GM12878 (cell line): Measurements from ENCODE around the gene EMSY. TPM values are rescaled to one million over a fixed set of nuclear protein-coding genes. Genes with fewer than 3 reads are reported as not detected.

Experiments used
- ATAC-seq: fragments of 200-7000 bp; cut with Tn5 transposase; 3 replicates; pipeline ENCODE4 v1.9.1; 2020; ENCODE audit warnings: mild to moderate bottlenecking, moderate library complexity
- BruUV-seq: library from RNA; stranded (reverse); fragments of 400-500 nt; replicated peaks from 2 replicates; lab custom pipeline; 2021; lab: Mats Ljungman, UMichigan
- CTCF ChIA-PET: fragments of 300-600 bp; sonication (Branson Sonifier 250); formaldehyde crosslinking; extraction: SDS; loops from one replicate; lab custom pipeline; 2021; ENCODE audit warnings: inconsistent platforms; lab: Yijun Ruan, JAX
- POLR2A ChIA-PET: fragments of 350-600 bp; formaldehyde crosslinking; extraction: SDS; loops from one replicate; lab custom pipeline; 2021; ENCODE audit warnings: inconsistent platforms; lab: Charles Lee
- RAD21 ChIA-PET: fragments of 300-600 bp; sonication (Branson Sonifier 250); formaldehyde crosslinking; loops from one replicate; lab custom pipeline; 2023; ENCODE audit warnings: antibody characterized with exemption; ENCODE audit not compliant: unreplicated experiment; lab: Charles Lee
- SMC1A ChIA-PET: fragments of 300-600 bp; sonication (Branson Sonifier 250); formaldehyde crosslinking; loops from one replicate; lab custom pipeline; 2023; ENCODE audit not compliant: unreplicated experiment, uncharacterized antibody; lab: Charles Lee
- DNase-seq: peaks from one replicate; pipeline ENCODE4 v3.0.0-alpha.2; 2011; ENCODE audit warnings: low read depth, low spot score
- FAIRE-seq: peaks from 3 replicates; lab custom pipeline; 2011; peaks lifted over from hg19 to GRCh38; lab: Jason Lieb, UNC
- H2AFZ ChIP-seq: 2 replicates; pipeline ENCODE4 v1.6.0; 2011; ENCODE audit warnings: low read depth, low read length, control low read depth; ENCODE audit not compliant: control insufficient read depth
- H3K27ac ChIP-seq: 2 replicates; pipeline ENCODE4 v1.5.1; 2011; ENCODE audit warnings: control low read depth; ENCODE audit not compliant: control insufficient read depth, insufficient read depth
- H3K27me3 ChIP-seq, 2 experiments: replicated peaks in 1 of 2; 2 replicates each; pipeline versions ENCODE4 v1.6.0 to v1.6.1; 2011; ENCODE audit warnings: low read length in 1 of 2; ENCODE audit not compliant: control insufficient read depth in 2 of 2, insufficient read depth in 2 of 2
- H3K36me3 ChIP-seq, 2 experiments: 2 replicates each; pipeline ENCODE4 v1.5.1; 2011; ENCODE audit warnings: low read length in 1 of 2; ENCODE audit not compliant: control insufficient read depth in 2 of 2, insufficient read depth in 2 of 2
- H3K4me1 ChIP-seq: 2 replicates; pipeline ENCODE4 v1.6.1; 2011; ENCODE audit warnings: mild to moderate bottlenecking, low read length, moderate library complexity, mixed read lengths; ENCODE audit not compliant: control insufficient read depth, insufficient read depth
- H3K4me2 ChIP-seq: 2 replicates; pipeline ENCODE4 v1.6.0; 2011; ENCODE audit warnings: control low read depth; ENCODE audit not compliant: control insufficient read depth, insufficient read depth
- H3K4me3 ChIP-seq: fragments of 200-600 bp; sonication (generic); 2 replicates; pipeline ENCODE4 v1.5.1; 2016
- H3K79me2 ChIP-seq: 2 replicates; pipeline ENCODE4 v1.6.0; 2011; ENCODE audit warnings: low read length; ENCODE audit not compliant: control insufficient read depth, insufficient read depth
- H3K9ac ChIP-seq: 2 replicates; pipeline ENCODE4 v1.8.0; 2011; ENCODE audit warnings: low read length, control low read depth, mixed read lengths; ENCODE audit not compliant: control insufficient read depth, insufficient read depth
- H3K9me3 ChIP-seq: replicated peaks from 3 replicates; pipeline ENCODE4 v1.5.1; 2011; ENCODE audit warnings: mild to moderate bottlenecking, low read length; ENCODE audit not compliant: control insufficient read depth, insufficient read depth
- H4K20me1 ChIP-seq: 2 replicates; pipeline ENCODE4 v1.6.0; 2011; ENCODE audit not compliant: control insufficient read depth, insufficient read depth
- CHD4 ChIP-seq: fragments of 200-600 bp; sonication (generic); IDR thresholded peaks from 2 replicates; pipeline ENCODE4 v1.6.1; 2016; ENCODE audit warnings: mild to moderate bottlenecking
- DPF2 ChIP-seq: fragments of 450-650 bp; IDR thresholded peaks from 2 replicates; pipeline ENCODE4 v1.6.1; 2017; ENCODE audit warnings: mild to moderate bottlenecking
- EED ChIP-seq: sonication (generic); IDR thresholded peaks from 2 replicates; pipeline ENCODE4 v1.6.1; 2016; ENCODE audit warnings: antibody characterized with exemption, low read depth
- GATAD2B ChIP-seq: fragments of 450-650 bp; conservative IDR thresholded peaks from 2 replicates; pipeline ENCODE4 v1.6.1; 2017; ENCODE audit warnings: low read depth, mild to moderate bottlenecking, moderate library complexity
- KLF5 ChIP-seq: fragments of 450-650 bp; IDR thresholded peaks from 2 replicates; pipeline ENCODE4 v1.6.1; 2014; ENCODE audit warnings: mild to moderate bottlenecking; ENCODE audit not compliant: partially characterized antibody
- MEF2A ChIP-seq: IDR thresholded peaks from 2 replicates; pipeline ENCODE4 v1.6.1; 2011; ENCODE audit warnings: low read depth, mild to moderate bottlenecking, low read length, moderate library complexity; ENCODE audit not compliant: insufficient read depth
- NR2C1 ChIP-seq: fragments of 450-650 bp; IDR thresholded peaks from 2 replicates; pipeline ENCODE4 v1.6.1; 2017; ENCODE audit warnings: antibody characterized with exemption, mild to moderate bottlenecking, moderate library complexity
- ZBTB33 ChIP-seq: fragments of 450-650 bp; IDR thresholded peaks from 2 replicates; pipeline ENCODE4 v1.6.1; 2017; ENCODE audit warnings: mild to moderate bottlenecking
- WGBS: methylation state at CpG from one replicate; pipeline ENCODE4 v1.1.6; 2016; ENCODE audit warnings: low lambda C conversion rate; ENCODE audit not compliant: insufficient replicate concordance, insufficient coverage; ENCODE audit errors: missing lambda C conversion rate; 5-methylcytosine and 5-hydroxymethylcytosine counted together
- in situ Hi-C: fragments of 300-500 bp; cut with MboI; formaldehyde crosslinking; loops from 9 replicates; pipeline ENCODE4 v1.14.3; 2018; ENCODE audit warnings: mixed read lengths
- intact Hi-C: fragments of 100-400 bp; cut with micrococcal nuclease; formaldehyde crosslinking; loops from one replicate; pipeline ENCODE4 v1.14.2; 2022; ENCODE audit not compliant: unreplicated experiment
- polyA plus RNA-seq, 11 experiments: library from polyadenylated mRNA; depleted of rRNA in 4 of 11; unstranded in 6 of 11; stranded (reverse) in 5 of 11; fragments of >200 nt; fragmentation: Nextera tagmentation in 4 of 11; fragmentation: Illumina TruSeq in 1 of 11; extraction: Ambion mirVana in 4 of 11; extraction: Trizol in 1 of 11; gene quantifications; 1 replicate in 1 of 11; 2 replicates in 10 of 11; pipeline versions ENCODE4 v1.2.1 to v1.2.3, GENCODE V29; 2011 to 2016; ENCODE audit warnings: inconsistent platforms in 2 of 11, missing spikeins in 2 of 11, low read depth in 1 of 11
- total RNA-seq, 4 experiments: library from RNA; depleted of rRNA in 3 of 4; stranded (reverse); fragments of >200 nt in 3 of 4; fragmentation: Illumina TruSeq in 1 of 4; extraction: Trizol in 1 of 4; gene quantifications; 2 replicates each; pipeline versions ENCODE4 v1.2.1 to v1.2.3, GENCODE V29; 2013 to 2021
- TF ChIP-seq, protein P1 (sequence below): fragments of 150-350 bp; IDR thresholded peaks from 2 replicates; pipeline ENCODE4 v1.6.1; 2016; ENCODE audit warnings: low read depth, low read length
- TF ChIP-seq, protein P2 (sequence below): fragments of 450-650 bp; IDR thresholded peaks from 2 replicates; pipeline ENCODE4 v1.6.1; 2017; ENCODE audit warnings: mild to moderate bottlenecking, moderate library complexity
- TF ChIP-seq, protein P3 (sequence below): IDR thresholded peaks from 2 replicates; pipeline ENCODE4 v1.6.1; 2012; ENCODE audit warnings: low read length, inconsistent platforms

The EMSY gene
- total and polyA plus RNA-seq, 10 of the 15 experiments (the other 5 are each of a cell fraction or from before 2014, with no cell fraction given): 9.3 to 26.9 (median 13.0) TPM

GRCh38 chr11:76577921-76578653 lies 133.3 kb downstream of the EMSY start (continued):
- TF ChIP-seq, protein P1, sequence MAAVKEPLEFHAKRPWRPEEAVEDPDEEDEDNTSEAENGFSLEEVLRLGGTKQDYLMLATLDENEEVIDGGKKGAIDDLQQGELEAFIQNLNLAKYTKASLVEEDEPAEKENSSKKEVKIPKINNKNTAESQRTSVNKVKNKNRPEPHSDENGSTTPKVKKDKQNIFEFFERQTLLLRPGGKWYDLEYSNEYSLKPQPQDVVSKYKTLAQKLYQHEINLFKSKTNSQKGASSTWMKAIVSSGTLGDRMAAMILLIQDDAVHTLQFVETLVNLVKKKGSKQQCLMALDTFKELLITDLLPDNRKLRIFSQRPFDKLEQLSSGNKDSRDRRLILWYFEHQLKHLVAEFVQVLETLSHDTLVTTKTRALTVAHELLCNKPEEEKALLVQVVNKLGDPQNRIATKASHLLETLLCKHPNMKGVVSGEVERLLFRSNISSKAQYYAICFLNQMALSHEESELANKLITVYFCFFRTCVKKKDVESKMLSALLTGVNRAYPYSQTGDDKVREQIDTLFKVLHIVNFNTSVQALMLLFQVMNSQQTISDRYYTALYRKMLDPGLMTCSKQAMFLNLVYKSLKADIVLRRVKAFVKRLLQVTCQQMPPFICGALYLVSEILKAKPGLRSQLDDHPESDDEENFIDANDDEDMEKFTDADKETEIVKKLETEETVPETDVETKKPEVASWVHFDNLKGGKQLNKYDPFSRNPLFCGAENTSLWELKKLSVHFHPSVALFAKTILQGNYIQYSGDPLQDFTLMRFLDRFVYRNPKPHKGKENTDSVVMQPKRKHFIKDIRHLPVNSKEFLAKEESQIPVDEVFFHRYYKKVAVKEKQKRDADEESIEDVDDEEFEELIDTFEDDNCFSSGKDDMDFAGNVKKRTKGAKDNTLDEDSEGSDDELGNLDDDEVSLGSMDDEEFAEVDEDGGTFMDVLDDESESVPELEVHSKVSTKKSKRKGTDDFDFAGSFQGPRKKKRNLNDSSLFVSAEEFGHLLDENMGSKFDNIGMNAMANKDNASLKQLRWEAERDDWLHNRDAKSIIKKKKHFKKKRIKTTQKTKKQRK: no peak
- TF ChIP-seq NR2C1 (no peak), KLF5 (no peak), MEF2A (no peak), DPF2 (no peak), EED (no peak)

DNA sequence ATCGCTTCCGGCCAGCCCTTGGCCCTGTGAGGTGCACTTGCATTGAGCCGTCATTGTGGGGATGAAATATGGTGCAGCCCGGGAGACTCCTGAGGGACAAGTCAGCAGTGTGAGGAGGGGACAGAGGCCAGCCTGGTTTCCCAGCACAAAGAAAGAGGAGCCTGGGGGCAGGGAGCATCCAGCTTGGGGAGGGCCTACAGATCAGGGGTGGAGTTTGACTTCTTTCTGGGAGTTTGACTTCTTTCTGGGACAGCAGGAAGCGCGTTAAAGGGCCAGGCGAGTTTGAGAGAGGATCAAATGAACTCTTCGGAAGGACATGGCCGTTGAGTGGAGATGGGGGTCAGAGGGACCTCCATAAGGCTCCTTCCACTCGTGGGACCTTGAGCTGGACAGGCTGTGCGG lies 133.8 kb downstream of the EMSY start:
- H3K9ac ChIP-seq: no peak overlapping the region
- no peak overlapping the region for H3K4me3 ChIP-seq
- FAIRE-seq: no peak
- no peaks in the 10 kb centered on the region for H3K4me1 ChIP-seq
- H3K79me2 ChIP-seq: no peaks in the 10 kb centered on the region
- H3K27ac ChIP-seq: no peak overlapping the region
- H3K27me3 ChIP-seq: no peaks in the 10 kb centered on the region; a peak in 1 of 4 replicates
- no peak for DNase-seq
- intact Hi-C loops (no loop called here), in situ Hi-C loops (no loop called here)
- H3K36me3 ChIP-seq: no peaks in the 10 kb centered on the region
- ChIA-PET CTCF (interaction anchor here (0.9 kb wide), 1 partner anchor 103 kb away, joined by 4 read pairs; no protein-coding TSS in a partner anchor), RAD21 (interaction anchor here (0.6 to 1.3 kb wide), 2 partner anchors 103 to 136 kb away, joined by 3 to 4 read pairs; no protein-coding TSS in a partner anchor), SMC1A (interaction anchor here (0.6 kb wide), 1 partner anchor 9 kb away, joined by 3 read pairs; no protein-coding TSS in a partner anchor), POLR2A (no interaction called here)
- WGBS: 61% methylated on average over 11 of the region's 11 CpGs
- BruUV-seq: no TSS peak
- H2AFZ ChIP-seq: no peak overlapping the region
- H3K4me2 ChIP-seq: no peak overlapping the region
- H3K9me3 ChIP-seq: no peaks in the 10 kb centered on the region
- no peaks in the 10 kb centered on the region for H4K20me1 ChIP-seq
- no peak for ATAC-seq
- TF ChIP-seq, protein P2, sequence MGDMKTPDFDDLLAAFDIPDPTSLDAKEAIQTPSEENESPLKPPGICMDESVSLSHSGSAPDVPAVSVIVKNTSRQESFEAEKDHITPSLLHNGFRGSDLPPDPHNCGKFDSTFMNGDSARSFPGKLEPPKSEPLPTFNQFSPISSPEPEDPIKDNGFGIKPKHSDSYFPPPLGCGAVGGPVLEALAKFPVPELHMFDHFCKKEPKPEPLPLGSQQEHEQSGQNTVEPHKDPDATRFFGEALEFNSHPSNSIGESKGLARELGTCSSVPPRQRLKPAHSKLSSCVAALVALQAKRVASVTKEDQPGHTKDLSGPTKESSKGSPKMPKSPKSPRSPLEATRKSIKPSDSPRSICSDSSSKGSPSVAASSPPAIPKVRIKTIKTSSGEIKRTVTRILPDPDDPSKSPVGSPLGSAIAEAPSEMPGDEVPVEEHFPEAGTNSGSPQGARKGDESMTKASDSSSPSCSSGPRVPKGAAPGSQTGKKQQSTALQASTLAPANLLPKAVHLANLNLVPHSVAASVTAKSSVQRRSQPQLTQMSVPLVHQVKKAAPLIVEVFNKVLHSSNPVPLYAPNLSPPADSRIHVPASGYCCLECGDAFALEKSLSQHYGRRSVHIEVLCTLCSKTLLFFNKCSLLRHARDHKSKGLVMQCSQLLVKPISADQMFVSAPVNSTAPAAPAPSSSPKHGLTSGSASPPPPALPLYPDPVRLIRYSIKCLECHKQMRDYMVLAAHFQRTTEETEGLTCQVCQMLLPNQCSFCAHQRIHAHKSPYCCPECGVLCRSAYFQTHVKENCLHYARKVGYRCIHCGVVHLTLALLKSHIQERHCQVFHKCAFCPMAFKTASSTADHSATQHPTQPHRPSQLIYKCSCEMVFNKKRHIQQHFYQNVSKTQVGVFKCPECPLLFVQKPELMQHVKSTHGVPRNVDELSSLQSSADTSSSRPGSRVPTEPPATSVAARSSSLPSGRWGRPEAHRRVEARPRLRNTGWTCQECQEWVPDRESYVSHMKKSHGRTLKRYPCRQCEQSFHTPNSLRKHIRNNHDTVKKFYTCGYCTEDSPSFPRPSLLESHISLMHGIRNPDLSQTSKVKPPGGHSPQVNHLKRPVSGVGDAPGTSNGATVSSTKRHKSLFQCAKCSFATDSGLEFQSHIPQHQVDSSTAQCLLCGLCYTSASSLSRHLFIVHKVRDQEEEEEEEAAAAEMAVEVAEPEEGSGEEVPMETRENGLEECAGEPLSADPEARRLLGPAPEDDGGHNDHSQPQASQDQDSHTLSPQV: no peak
- TF ChIP-seq CHD4 (no peak), GATAD2B (no peak), ZBTB33 (no peak)
- TF ChIP-seq, protein P3, sequence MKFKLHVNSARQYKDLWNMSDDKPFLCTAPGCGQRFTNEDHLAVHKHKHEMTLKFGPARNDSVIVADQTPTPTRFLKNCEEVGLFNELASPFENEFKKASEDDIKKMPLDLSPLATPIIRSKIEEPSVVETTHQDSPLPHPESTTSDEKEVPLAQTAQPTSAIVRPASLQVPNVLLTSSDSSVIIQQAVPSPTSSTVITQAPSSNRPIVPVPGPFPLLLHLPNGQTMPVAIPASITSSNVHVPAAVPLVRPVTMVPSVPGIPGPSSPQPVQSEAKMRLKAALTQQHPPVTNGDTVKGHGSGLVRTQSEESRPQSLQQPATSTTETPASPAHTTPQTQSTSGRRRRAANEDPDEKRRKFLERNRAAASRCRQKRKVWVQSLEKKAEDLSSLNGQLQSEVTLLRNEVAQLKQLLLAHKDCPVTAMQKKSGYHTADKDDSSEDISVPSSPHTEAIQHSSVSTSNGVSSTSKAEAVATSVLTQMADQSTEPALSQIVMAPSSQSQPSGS: no peak
